K562 (cell line): ENCODE results near the gene RBBP7.

Source experiments
- E2F3 ChIP-seq: fragments of 250-450 bp; sonication (Bioruptor Pico); IDR thresholded peaks from 2 replicates; pipeline ENCODE4 v1.4.0; 2020; ENCODE audit warnings: mild to moderate bottlenecking
- ESRRB ChIP-seq: fragments of 250-450 bp; sonication (Bioruptor Pico); IDR thresholded peaks from 2 replicates; pipeline ENCODE4 v1.5.0; 2020; ENCODE audit warnings: mild to moderate bottlenecking, moderate library complexity, borderline replicate concordance
- KLF13 ChIP-seq: fragments of 450-650 bp; IDR thresholded peaks from 2 replicates; pipeline ENCODE4 v1.6.1; 2016; ENCODE audit warnings: missing genetic modification characterization, low read depth, mild to moderate bottlenecking, missing compliant biosample characterization, moderate library complexity, borderline replicate concordance
- MEF2D ChIP-seq: conservative IDR thresholded peaks from 2 replicates; pipeline ENCODE4 v1.6.1; 2016; ENCODE audit warnings: low read depth, missing genetic modification characterization, missing compliant biosample characterization
- PCBP2 ChIP-seq: fragments of 200-400 bp; formaldehyde crosslinking; IDR thresholded peaks from 2 replicates; pipeline ENCODE4 v1.6.1; 2018; ENCODE audit warnings: low read length, low read depth, mild to moderate bottlenecking, moderate library complexity; ENCODE audit not compliant: poor library complexity, severe bottlenecking
- PHB ChIP-seq: fragments of 250-450 bp; sonication (Bioruptor Pico); IDR thresholded peaks from 2 replicates; pipeline ENCODE4 v1.5.0; 2021
- POLR2A ChIP-seq: fragments of 450-650 bp; conservative IDR thresholded peaks from 2 replicates; pipeline ENCODE4 v1.6.1; 2016
- RBM39 ChIP-seq: fragments of 200-400 bp; formaldehyde crosslinking; optimal IDR thresholded peaks from 2 replicates; pipeline ENCODE3; 2018; ENCODE audit warnings: low read depth, low read length
- RFX7 ChIP-seq: fragments of 250-450 bp; sonication (Bioruptor Pico); IDR thresholded peaks from 2 replicates; pipeline ENCODE4 v1.5.1; 2021; ENCODE audit warnings: mild to moderate bottlenecking
- SNRNP70 ChIP-seq: fragments of 200-400 bp; formaldehyde crosslinking; optimal IDR thresholded peaks from 2 replicates; pipeline ENCODE3; 2017; ENCODE audit warnings: low read depth, low read length
- ZNF24 ChIP-seq: fragments of 450-650 bp; IDR thresholded peaks from 2 replicates; pipeline ENCODE4 v1.6.1; 2016
- ZNF76 ChIP-seq: fragments of 250-450 bp; sonication (Bioruptor Pico); IDR thresholded peaks from 2 replicates; pipeline ENCODE4 v1.4.0; 2020; ENCODE audit warnings: mild to moderate bottlenecking, moderate library complexity, borderline replicate concordance
- ZZZ3 ChIP-seq: fragments of 450-650 bp; IDR thresholded peaks from 2 replicates; pipeline ENCODE4 v1.6.1; 2016; ENCODE audit warnings: antibody characterized with exemption, mild to moderate bottlenecking, moderate library complexity

GRCh38 chrX:16869393-16870094 lies 618 bp downstream of the RBBP7 start:
- TF ChIP-seq RBM39 (no peak), MEF2D (tag) (no peak), POLR2A (no peak), ESRRB (CRISPR knock-in tag) (no peak), SNRNP70 (no peak), ZNF24 (no peak), RFX7 (CRISPR knock-in tag) (no peak), KLF13 (tag) (no peak), ZZZ3 (no peak), ZNF76 (CRISPR knock-in tag) (no peak), E2F3 (CRISPR knock-in tag) (no peak), PCBP2 (no peak), PHB (CRISPR knock-in tag) (no peak)
